Natural killer cell treated with Interleukin-12 subunit alpha and Interleukin-12 subunit beta and Interleukin-15 and Interleukin-18, amount 100 ng/mL, for 72 hours (primary cell): Measurements from ENCODE around the gene CHD6. TPM values are rescaled to one million over a fixed set of nuclear protein-coding genes. Genes with fewer than 3 reads are reported as not detected.

Experiments used
- ATAC-seq, 2 donors: fragments of 150-1000 bp; cut with Tn5 transposase in 1 of 2; sonication (Bioruptor Pico), chemical (Tn5 transposase) in 1 of 2; 2 replicates each; pipeline ENCODE4 v1.10.0; 2021
- DNase-seq: peaks from one replicate; pipeline ENCODE4 v3.0.0; 2022; ENCODE audit warnings: low spot score
- H3K27ac Mint-ChIP-seq, 2 donors: 1 replicate in 1 of 2; 2 replicates in 1 of 2; pipeline ENCODE4 v1.8.0; 2022; ENCODE audit warnings: mixed read lengths in 2 of 2, mild to moderate bottlenecking in 1 of 2, moderate library complexity in 1 of 2
- H3K27me3 Mint-ChIP-seq, 2 donors: 1 replicate in 1 of 2; 2 replicates in 1 of 2; pipeline ENCODE4 v1.8.0; 2022; ENCODE audit warnings: mixed read lengths in 2 of 2
- H3K36me3 Mint-ChIP-seq: one replicate; pipeline ENCODE4 v1.8.0; 2022; ENCODE audit warnings: mixed read lengths
- H3K4me1 Mint-ChIP-seq, 2 donors: 1 replicate in 1 of 2; 2 replicates in 1 of 2; pipeline ENCODE4 v1.8.0; 2022; ENCODE audit warnings: low read depth in 2 of 2, mixed read lengths in 2 of 2, mild to moderate bottlenecking in 1 of 2
- H3K4me3 Mint-ChIP-seq: one replicate; pipeline ENCODE4 v1.8.0; 2022; ENCODE audit warnings: mixed read lengths
- H3K9me3 Mint-ChIP-seq: 2 replicates; pipeline ENCODE4 v1.8.0; 2022; ENCODE audit warnings: mixed read lengths
- total RNA-seq, 2 donors: library from RNA; stranded (reverse); gene quantifications; one replicate each; pipeline ENCODE4 v1.2.3, GENCODE V29; 2022

CHD6 gene
- total RNA-seq, 2 donors from 2014 or later, result 27.8 to 33.0 TPM

- H3K4me1 Mint-ChIP-seq, result no peaks in the 10 kb centered on the region
- no peaks in the 10 kb centered on the region for H3K36me3 Mint-ChIP-seq
- H3K9me3 Mint-ChIP-seq, result no peaks in the 10 kb centered on the region
- no peak overlapping the region for H3K27ac Mint-ChIP-seq
- H3K27me3 Mint-ChIP-seq, result peaks cover 0 to 2% of the 10 kb centered on the region in 2 donors
- DNase-seq (no peak), ATAC-seq (no peak)
- H3K4me3 Mint-ChIP-seq, result no peak overlapping the region
Observed at GRCh38 chr20:41394081-41394480, 224.1 kb downstream of the CHD6 start.

- no peak for ATAC-seq
Observed at GRCh38 chr20:41393705-41394066, 224.5 kb downstream of the CHD6 start.

GRCh38 chr20:41392871-41393704, 225.1 kb downstream of the CHD6 start:
- no peak overlapping the region for H3K27ac Mint-ChIP-seq

More at GRCh38 chr20:41393705-41394066, 224.5 kb downstream of the CHD6 start:
- Mint-ChIP-seq H3K9me3 (no peaks in the 10 kb centered on the region), H3K27me3 (peaks cover 0 to 2% of the 10 kb centered on the region in 2 donors), H3K4me1 (no peaks in the 10 kb centered on the region), H3K36me3 (no peaks in the 10 kb centered on the region), H3K4me3 (no peak overlapping the region), H3K27ac (no peak overlapping the region)
- DNase-seq, result no peak

GRCh38 chr20:41392295-41392694, 225.9 kb downstream of the CHD6 start:
- H3K27me3 Mint-ChIP-seq, result peaks cover 0 to 6% of the 10 kb centered on the region in 2 donors
- H3K9me3 Mint-ChIP-seq, result no peaks in the 10 kb centered on the region
- H3K36me3 Mint-ChIP-seq, result no peaks in the 10 kb centered on the region
- ATAC-seq (no peak), DNase-seq (no peak)
- no peaks in the 10 kb centered on the region for H3K4me1 Mint-ChIP-seq
- H3K4me3 Mint-ChIP-seq, result no peak overlapping the region
- no peak overlapping the region for H3K27ac Mint-ChIP-seq

More at GRCh38 chr20:41392871-41393704, 225.1 kb downstream of the CHD6 start:
- Mint-ChIP-seq H3K9me3 (no peaks in the 10 kb centered on the region), H3K4me3 (no peak overlapping the region), H3K4me1 (no peaks in the 10 kb centered on the region), H3K27me3 (peaks cover 0 to 6% of the 10 kb centered on the region in 2 donors), H3K36me3 (no peaks in the 10 kb centered on the region)
- DNase-seq (no peak), ATAC-seq (no peak)

- Mint-ChIP-seq H3K4me3 (no peak overlapping the region), H3K27me3 (peaks cover 0 to 6% of the 10 kb centered on the region in 2 donors), H3K4me1 (no peaks in the 10 kb centered on the region), H3K27ac (no peak overlapping the region), H3K9me3 (no peaks in the 10 kb centered on the region), H3K36me3 (no peaks in the 10 kb centered on the region)
- ATAC-seq (no peak), DNase-seq (no peak)
Observed at GRCh38 chr20:41391587-41392001, 226.6 kb downstream of the CHD6 start.

- H3K27me3 Mint-ChIP-seq, result peaks cover 0 to 6% of the 10 kb centered on the region in 2 donors
- ATAC-seq (no peak), DNase-seq (no peak)
- no peak overlapping the region for H3K4me3 Mint-ChIP-seq
- H3K36me3 Mint-ChIP-seq, result no peaks in the 10 kb centered on the region
- H3K4me1 Mint-ChIP-seq, result no peaks in the 10 kb centered on the region
- no peak overlapping the region for H3K27ac Mint-ChIP-seq
- H3K9me3 Mint-ChIP-seq, result no peaks in the 10 kb centered on the region
Observed at GRCh38 chr20:41390889-41391288, 227.3 kb downstream of the CHD6 start.

- H3K4me3 Mint-ChIP-seq, result no peak overlapping the region
Observed at GRCh38 chr20:41387444-41387851, 230.7 kb downstream of the CHD6 start.

GRCh38 chr20:41386502-41387427, 231.4 kb downstream of the CHD6 start:
- Mint-ChIP-seq H3K4me1 (no peaks in the 10 kb centered on the region), H3K27ac (no peak overlapping the region), H3K4me3 (no peak overlapping the region), H3K36me3 (no peaks in the 10 kb centered on the region), H3K27me3 (peaks cover 7 to 12% of the 10 kb centered on the region in 2 donors), H3K9me3 (no peaks in the 10 kb centered on the region)
- ATAC-seq (no peak), DNase-seq (no peak)

More at GRCh38 chr20:41387444-41387851, 230.7 kb downstream of the CHD6 start:
- ATAC-seq, result peak in 1 of 2 donors; percentile 15
- DNase-seq, result no peak
- no peaks in the 10 kb centered on the region for H3K36me3 Mint-ChIP-seq
- no peak overlapping the region for H3K27ac Mint-ChIP-seq
- H3K9me3 Mint-ChIP-seq, result no peaks in the 10 kb centered on the region
- peaks cover 7 to 12% of the 10 kb centered on the region in 2 donors for H3K27me3 Mint-ChIP-seq
- no peaks in the 10 kb centered on the region for H3K4me1 Mint-ChIP-seq

GRCh38 chr20:41382791-41383305, 235.3 kb downstream of the CHD6 start:
- ATAC-seq (no peak), DNase-seq (no peak)
- Mint-ChIP-seq H3K9me3 (no peaks in the 10 kb centered on the region), H3K36me3 (no peaks in the 10 kb centered on the region), H3K27ac (no peak overlapping the region), H3K4me1 (no peaks in the 10 kb centered on the region), H3K27me3 (peaks cover 25 to 30% of the 10 kb centered on the region in 2 donors), H3K4me3 (no peak overlapping the region)

GRCh38 chr20:41380551-41381193, 237.5 kb downstream of the CHD6 start:
- Mint-ChIP-seq H3K36me3 (no peaks in the 10 kb centered on the region), H3K4me1 (no peaks in the 10 kb centered on the region), H3K27ac (no peak overlapping the region), H3K27me3 (peaks cover 35 to 45% of the 10 kb centered on the region in 2 donors), H3K9me3 (no peaks in the 10 kb centered on the region), H3K4me3 (no peak overlapping the region)
- ATAC-seq (peak in 1 of 2 donors; percentile 36), DNase-seq (no peak)

- no peak for ATAC-seq
- Mint-ChIP-seq H3K4me3 (no peak overlapping the region), H3K27me3 (peaks cover 35 to 45% of the 10 kb centered on the region in 2 donors), H3K27ac (no peak overlapping the region), H3K9me3 (no peaks in the 10 kb centered on the region), H3K36me3 (no peaks in the 10 kb centered on the region), H3K4me1 (no peaks in the 10 kb centered on the region)
- DNase-seq, result no peak
Observed at GRCh38 chr20:41379551-41379950, 238.6 kb downstream of the CHD6 start.

- DNase-seq (no peak), ATAC-seq (peak in 1 of 2 donors; percentile 40)
- peaks cover 34 to 51% of the 10 kb centered on the region in 2 donors for H3K27me3 Mint-ChIP-seq
- no peaks in the 10 kb centered on the region for H3K36me3 Mint-ChIP-seq
- no peaks in the 10 kb centered on the region for H3K9me3 Mint-ChIP-seq
- no peaks in the 10 kb centered on the region for H3K4me1 Mint-ChIP-seq
- H3K27ac Mint-ChIP-seq, result no peak overlapping the region
- H3K4me3 Mint-ChIP-seq, result no peak overlapping the region
Observed at GRCh38 chr20:41377275-41377674, 240.9 kb downstream of the CHD6 start.

- Mint-ChIP-seq H3K27me3 (peaks cover 34 to 52% of the 10 kb centered on the region in 2 donors), H3K4me3 (no peak overlapping the region), H3K36me3 (no peaks in the 10 kb centered on the region), H3K4me1 (no peaks in the 10 kb centered on the region), H3K9me3 (no peaks in the 10 kb centered on the region), H3K27ac (no peak overlapping the region)
- no peak for DNase-seq
- ATAC-seq, result no peak
Observed at GRCh38 chr20:41376349-41376748, 241.8 kb downstream of the CHD6 start.
